HuH-7 (cell line): Measurements from ENCODE around the gene SCP2.

Source experiments
- DNase-seq: peaks from one replicate; pipeline ENCODE4 v3.0.0; 2011; ENCODE audit warnings: low spot score

Gene SCP2

DNA sequence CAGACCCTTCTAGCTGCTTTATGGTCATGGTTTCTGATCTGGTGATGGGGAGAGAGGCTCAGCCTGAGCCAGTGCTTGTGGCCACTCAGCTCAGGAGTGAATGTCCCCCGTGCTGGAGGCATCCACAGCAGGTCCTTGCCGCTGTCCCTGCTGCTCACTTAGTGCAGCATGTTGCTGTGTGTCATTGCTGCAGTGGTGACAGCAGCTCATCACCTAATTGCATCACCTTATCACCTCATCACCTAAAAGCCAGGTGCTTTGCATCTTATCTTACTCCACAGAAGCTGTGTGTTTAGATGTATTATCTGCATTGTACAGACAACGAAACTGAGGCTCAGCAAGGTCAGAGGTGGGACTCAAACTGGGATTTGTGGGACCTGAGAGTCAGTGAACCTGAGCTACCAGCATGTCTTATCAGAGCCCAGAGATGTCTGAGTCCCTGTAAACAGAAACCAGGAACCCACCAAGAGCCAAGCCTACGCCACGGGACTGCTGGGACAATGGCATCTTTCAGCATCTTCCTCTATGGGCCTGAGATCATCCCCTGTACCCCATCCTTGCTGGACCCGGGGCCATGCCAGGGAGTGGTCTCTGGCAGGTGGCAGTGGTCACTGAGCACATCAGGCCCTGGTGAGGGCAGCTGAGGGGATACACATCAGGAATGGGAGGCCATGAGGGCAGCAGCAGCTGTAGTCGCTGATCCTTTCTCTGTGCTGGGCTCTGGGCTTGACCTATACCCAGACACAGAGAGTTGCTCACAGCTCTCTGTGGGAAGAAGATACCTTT lies 141.4 kb downstream of the SCP2 start:
- no peak for DNase-seq

DNA sequence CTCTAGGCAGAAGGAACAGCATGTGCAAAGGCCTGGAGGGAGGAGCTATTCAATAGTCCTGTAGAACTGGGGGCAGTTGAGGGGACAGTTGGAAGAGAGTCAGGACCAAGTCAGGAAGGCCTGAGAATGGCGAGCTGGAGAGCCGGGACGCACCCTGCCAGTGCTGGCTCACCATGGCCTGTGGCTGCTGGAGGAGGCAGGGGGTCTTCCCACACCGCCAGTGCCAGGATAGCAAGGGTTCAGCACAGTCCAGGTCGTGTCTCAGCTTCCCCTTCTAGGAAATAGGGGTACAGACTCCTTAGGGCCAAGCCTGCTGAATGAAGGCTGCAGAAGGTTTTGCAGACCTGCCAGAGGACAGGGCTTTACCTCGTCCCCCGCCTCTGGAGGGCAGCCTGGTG lies 142.2 kb downstream of the SCP2 start:
- no peak for DNase-seq

DNA sequence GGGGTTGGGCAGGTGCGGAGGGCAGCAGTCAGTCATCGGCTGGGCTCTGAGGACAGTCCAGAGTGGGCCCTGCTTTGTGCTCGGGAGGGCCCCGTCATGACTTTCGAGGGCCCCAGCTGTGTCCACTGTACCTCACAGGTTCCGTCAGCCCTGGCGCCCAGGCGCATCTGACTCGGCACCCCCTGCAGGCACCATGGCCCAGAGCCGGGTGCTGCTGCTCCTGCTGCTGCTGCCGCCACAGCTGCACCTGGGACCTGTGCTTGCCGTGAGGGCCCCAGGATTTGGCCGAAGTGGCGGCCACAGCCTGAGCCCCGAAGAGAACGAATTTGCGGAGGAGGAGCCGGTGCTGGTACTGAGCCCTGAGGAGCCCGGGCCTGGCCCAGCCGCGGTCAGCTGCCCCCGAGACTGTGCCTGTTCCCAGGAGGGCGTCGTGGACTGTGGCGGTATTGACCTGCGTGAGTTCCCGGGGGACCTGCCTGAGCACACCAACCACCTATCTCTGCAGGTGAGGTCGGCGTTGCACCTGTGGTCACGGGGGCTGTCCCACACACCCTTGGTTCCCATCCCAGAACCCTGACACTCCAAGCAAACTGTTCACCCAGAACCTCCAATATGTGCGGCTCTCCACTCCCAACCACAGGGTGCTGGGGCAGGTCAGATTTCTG lies 142.7 kb downstream of the SCP2 start:
- DNase-seq, result no peak

GRCh38 chr1:53070621-53071020 lies 143.5 kb downstream of the SCP2 start:
- DNase-seq, result no peak

DNA sequence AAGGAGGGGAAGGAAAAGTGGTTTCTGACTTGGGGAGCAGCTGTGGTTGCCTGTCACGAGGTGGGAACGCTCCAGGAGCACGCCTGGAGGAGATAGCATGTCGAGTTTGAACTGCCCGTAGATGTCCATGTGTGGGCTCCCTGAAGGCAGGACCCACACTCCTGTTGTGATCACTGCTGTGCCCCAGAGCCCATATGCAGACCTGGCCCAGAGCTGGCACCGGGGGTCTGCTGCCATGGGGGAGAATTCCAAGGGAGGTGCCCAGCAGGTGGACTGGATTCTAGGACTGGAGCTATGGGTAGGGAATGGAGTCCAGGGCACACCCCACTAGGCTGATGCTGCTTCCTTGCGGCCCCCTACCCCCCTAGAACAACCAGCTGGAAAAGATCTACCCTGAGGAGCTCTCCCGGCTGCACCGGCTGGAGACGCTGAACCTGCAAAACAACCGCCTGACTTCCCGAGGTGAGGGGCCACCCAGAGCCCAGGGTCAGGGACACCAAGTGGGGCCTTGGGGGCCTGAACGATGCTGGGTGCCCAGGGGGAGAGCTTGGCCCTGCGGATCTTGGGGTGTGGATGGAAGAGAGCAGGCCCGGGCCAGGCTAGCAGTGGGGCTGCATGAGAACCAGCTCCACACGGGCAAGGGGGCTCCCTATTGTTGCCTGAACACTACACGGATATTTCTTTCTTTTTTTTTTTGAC lies 144.2 kb downstream of the SCP2 start:
- no peak for DNase-seq

GRCh38 chr1:53071915-53072314 lies 144.8 kb downstream of the SCP2 start:
- DNase-seq, result no peak

DNA sequence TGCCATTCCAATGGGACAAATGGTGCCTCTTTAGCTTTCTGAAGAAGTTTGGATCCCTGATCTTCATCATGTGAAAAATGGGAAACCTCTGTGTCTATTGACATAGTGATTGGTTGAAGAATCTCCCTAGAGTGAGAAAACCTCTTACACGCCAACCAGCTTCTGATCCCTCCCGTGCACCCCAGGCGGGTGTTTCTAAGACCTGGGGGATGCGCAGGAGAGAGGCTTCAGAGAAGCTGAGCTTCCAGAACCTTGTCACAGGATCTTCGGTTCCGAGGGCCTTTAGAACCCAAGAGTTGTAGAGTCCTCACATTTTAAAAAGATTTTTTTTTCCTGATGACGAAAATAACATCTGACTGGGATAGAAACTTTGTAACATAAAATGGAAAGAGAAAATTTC lies 146.2 kb downstream of the SCP2 start:
- no peak for DNase-seq

GRCh38 chr1:53073868-53074311 lies 146.8 kb downstream of the SCP2 start:
- no peak for DNase-seq

DNA sequence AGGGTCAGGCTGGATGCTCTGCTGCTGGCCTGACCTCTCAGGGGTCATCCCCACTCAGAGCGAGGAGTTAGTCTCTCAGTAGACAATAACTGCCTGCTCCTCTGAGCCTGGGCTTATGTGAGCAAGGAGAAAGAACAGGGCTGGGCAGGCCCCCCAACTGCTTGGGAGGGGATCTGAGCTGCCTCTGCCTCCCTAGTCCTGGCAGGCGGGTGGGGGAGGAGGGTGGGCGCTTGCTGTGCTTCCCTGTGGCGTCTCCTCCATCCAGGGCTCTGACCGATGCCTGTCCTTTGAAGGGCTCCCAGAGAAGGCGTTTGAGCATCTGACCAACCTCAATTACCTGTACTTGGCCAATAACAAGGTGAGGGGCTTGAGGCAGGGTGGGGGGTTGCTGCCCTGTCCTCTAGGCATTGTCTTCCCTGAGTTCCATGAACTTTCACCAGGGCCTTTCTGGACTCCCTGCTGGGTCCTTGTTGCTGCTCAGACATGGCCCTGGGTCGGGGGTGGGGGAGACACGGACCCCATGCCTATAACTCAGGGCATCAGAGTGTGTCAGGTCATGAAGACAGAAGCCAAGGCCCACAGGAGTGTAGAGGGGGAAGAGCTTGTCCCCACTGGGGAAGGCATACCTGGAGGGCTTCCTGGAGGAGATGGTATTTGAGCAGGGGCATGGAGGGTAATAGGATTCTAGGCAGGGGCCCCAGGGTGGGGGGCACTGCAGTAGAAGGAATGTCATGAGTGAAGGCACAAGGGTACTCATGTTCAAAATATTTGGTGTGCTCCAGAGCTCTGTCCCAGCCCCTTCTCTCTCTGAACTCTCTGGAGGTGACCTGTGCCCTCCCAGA lies 147.5 kb downstream of the SCP2 start:
- no peak for DNase-seq

DNA sequence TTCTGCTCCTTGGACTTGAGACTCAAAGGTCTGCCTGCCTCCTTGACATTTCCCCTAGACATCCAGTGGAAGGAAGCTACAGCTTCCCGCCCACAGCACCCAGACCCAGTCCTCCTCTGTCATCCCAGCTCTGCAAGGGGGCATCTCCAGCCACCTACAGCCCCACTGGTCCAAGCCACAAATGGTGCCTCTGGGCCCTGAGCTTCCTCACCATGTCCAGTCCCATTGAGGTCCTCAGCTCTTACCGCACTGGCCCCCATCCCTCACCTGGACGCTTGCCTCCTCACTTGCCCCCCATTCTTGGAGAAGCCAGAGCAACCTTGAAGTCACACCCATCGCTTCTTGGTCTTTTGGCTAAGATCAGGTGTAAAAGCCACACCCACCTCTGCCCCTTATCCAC lies 148.1 kb downstream of the SCP2 start:
- no peak for DNase-seq

- no peak for DNase-seq
Observed at GRCh38 chr1:53075761-53076163, 148.7 kb downstream of the SCP2 start.

DNA sequence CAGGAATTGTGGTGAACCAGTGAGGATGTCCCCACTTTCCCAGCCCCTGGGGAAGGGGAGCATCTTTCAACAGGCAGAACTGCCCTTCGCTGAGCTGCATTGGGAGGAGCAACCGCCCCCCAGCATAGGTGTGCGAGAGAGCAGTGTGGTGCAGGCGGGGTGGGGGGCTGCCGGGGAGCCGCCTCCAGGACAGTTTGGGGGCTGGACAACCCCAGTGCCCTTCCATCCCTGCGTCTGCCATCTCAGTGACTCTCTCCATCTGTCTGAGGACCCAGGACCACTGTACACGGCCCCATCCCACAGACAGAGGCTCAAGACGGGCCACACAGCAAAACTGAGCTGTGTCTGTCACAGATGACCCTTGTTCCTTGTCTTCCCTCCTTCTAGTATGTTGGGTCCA lies 149.1 kb downstream of the SCP2 start:
- DNase-seq, result no peak

DNA sequence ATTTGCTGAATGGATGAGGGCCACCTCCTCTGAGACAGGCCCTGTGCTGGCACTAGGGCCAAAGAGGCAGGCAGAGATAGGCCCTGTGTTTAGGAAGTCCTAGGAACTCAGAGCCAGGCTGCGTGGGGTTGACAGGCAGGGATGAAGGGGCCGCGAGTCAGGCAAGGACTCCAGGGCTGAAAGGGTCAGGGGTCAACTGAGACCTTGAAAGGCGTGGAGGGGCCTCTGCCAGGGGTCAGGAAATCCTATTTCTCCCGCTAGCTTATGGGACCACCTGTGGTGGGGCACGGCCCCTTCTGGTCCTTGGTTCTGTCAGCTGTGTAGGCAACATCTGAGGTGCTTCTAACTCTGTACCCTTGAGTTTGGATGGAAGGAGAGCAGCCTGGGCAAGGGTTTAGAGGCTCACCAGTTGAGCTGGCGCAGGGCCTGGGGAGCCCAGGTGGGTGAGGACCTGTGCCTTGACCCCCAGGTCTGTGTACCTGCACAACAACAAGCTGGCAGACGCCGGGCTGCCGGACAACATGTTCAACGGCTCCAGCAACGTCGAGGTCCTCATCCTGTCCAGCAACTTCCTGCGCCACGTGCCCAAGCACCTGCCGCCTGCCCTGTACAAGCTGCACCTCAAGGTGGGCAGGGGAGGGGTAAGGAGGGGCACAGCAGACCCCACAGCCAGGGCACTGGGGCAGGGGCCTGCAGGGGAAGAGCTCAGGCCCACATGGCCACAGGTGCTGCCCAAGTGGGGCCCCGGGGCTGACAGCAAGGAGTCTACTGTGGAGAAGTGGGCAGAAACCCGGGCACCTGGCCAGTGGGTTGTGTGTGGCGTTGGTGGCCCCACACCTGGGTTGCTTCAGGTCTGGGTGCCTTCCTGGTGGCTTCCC lies 149.9 kb downstream of the SCP2 start:
- DNase-seq, result no peak

GRCh38 chr1:53077599-53077965 lies 150.5 kb downstream of the SCP2 start:
- no peak for DNase-seq

- DNase-seq, result no peak
Observed at GRCh38 chr1:53078333-53079101, 151.4 kb downstream of the SCP2 start.

DNA sequence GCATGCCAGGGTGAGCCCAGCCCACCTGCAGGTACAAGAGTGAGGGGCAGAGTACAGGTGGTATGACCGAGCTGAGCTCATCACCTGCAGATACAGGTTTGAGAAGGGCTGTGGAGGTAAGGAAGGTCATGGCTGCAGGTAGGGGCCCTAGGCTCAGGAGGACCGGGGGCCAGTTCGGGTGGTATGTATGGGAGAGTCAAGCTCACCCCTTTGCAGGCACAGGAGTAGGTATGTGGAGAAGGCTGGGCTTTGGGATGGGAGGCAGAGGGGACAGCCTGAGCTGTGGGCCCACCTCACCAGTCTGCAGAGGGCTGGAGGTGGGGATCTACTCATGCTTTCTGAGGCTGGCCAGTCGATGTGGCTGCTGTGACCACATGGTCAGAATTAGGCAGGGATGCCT lies 152.2 kb downstream of the SCP2 start:
- DNase-seq, result no peak

- DNase-seq, result no peak
Observed at GRCh38 chr1:53080041-53080440, 153.0 kb downstream of the SCP2 start.

DNA sequence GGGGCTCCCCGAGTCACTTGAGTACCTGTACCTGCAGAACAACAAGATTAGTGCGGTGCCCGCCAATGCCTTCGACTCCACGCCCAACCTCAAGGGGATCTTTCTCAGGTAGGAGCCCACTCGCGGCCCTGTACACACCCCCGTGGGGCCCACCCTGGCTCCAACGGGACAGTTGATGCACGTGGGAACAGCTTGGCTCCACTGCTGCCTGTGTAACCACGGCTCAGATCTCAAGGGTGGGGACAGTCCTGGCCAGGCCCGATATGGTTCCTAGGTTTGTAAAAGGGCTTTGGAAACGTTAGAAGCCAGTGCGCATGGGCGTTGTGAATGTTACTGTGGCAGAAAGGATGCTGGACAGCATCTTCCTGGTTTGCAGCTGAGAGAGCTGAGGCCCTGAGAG lies 153.7 kb downstream of the SCP2 start:
- no peak for DNase-seq

DNA sequence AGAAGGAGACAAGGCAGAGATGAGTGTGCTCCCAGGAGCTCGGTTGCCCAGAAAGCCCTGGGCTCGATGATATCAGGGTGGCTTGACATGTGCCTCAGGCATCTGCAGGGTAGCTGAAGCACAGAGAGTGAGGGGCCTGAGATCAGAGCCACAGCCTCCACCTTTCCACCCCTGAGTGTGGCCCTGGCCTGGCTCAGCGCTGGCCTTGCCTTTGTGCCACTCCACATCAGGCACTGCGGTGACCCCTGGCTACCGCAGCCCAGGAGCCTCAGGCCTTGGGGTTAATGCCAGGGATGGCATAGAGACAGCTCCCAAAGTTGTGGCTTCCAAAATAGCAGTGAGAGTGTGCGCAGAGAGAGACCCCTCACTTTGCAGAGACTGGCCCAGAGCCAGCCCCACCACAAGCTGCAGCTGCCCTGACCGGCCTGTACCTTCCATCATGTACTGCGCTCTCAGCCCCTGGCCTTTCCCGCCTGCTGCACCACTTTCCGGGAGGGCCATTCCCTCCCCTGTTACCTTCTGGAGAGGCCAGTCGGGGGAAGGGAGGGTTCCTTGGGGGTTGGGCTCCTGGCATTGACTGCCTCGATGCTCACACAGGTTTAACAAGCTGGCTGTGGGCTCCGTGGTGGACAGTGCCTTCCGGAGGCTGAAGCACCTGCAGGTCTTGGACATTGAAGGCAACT lies 154.4 kb downstream of the SCP2 start:
- no peak for DNase-seq
